Sigmoid colon (tissue), 4 donors: ENCODE data around the gene PROSER3.

ENCODE experiments used
- CTCF ChIP-seq, 4 experiments: fragments of 450-650 bp in 3 of 4; fragments of 200-600 bp in 1 of 4; IDR thresholded peaks; one replicate each; pipeline ENCODE4 v1.5.1; 2016 to 2019; ENCODE audit warnings: antibody characterized with exemption in 4 of 4, mild to moderate bottlenecking in 3 of 4, moderate library complexity in 2 of 4
- EP300 ChIP-seq, 4 donors: sonication (generic); formaldehyde crosslinking; IDR thresholded peaks; one replicate each; pipeline ENCODE4 v1.6.1; 2017; ENCODE audit warnings: antibody characterized with exemption in 4 of 4
- POLR2A ChIP-seq, 2 donors: fragments of 450-650 bp; IDR thresholded peaks; one replicate each; pipeline ENCODE4 v1.6.1; 2016; ENCODE audit warnings: antibody characterized with exemption in 2 of 2, mild to moderate bottlenecking in 2 of 2, moderate library complexity in 2 of 2
- POLR2AphosphoS5 ChIP-seq, 4 donors: sonication (generic); formaldehyde crosslinking; IDR thresholded peaks; one replicate each; pipeline ENCODE4 v1.6.1; 2017; ENCODE audit warnings: antibody characterized with exemption in 4 of 4

GRCh38 chr19:35723671-35724070, 34.3 kb upstream of the PROSER3 start:
- no peak for TF ChIP-seq CTCF (IDR thresholded peaks at IDR 0.05)
- TF ChIP-seq POLR2A (IDR thresholded peaks at IDR 0.05), result no peak
- no peak for TF ChIP-seq EP300 (IDR thresholded peaks at IDR 0.05)
- TF ChIP-seq POLR2AphosphoS5 (IDR thresholded peaks at IDR 0.05), result no peak
